ENCODE data around the gene GPR139. TPM values are rescaled to one million over a fixed set of nuclear protein-coding genes. Genes with fewer than 3 reads are reported as not detected.

Gene GPR139
- total and polyA plus RNA-seq, 12 donors, result not detected

- no peak for TF ChIP-seq CTCF (IDR thresholded peaks at IDR 0.05)
- TF ChIP-seq POLR2A (IDR thresholded peaks at IDR 0.05), result no peak
- Histone ChIP-seq H3K4me1 (replicated peaks in 1 of 2) (no peaks in the 10 kb centered on the region), H3K27ac (no peak overlapping the region), H3K4me3 (no peak overlapping the region), H3K36me3 (replicated peaks in 1 of 2) (no peaks in the 10 kb centered on the region), H3K9me3 (replicated peaks in 1 of 3) (no peaks in the 10 kb centered on the region), H3K27me3 (peaks cover 4% of the 10 kb centered on the region)
- DNase-seq, result no peak
- intact Hi-C loops (cut with DNase I), result no loop called here
- 72 to 80% (median 75%) methylated on average over 4 of the region's 4 CpGs for WGBS, 4 donors
Observed at GRCh38 chr16:20079106-20079505, 5.4 kb upstream of the GPR139 start.

GRCh38 chr16:20075243-20075642 lies 1.6 kb upstream of the GPR139 start:
- no peaks in the 10 kb centered on the region for H3K9me3 ChIP-seq (replicated peaks in 1 of 3)
- H3K36me3 ChIP-seq (replicated peaks in 1 of 2), result no peaks in the 10 kb centered on the region
- no peak for DNase-seq
- no peaks in the 10 kb centered on the region for H3K4me1 ChIP-seq (replicated peaks in 1 of 2)
- H3K27me3 ChIP-seq, result peaks cover 12% of the 10 kb centered on the region
- no peak overlapping the region for H3K4me3 ChIP-seq
- intact Hi-C loops (cut with DNase I), result no loop called here
- no peak overlapping the region for H3K27ac ChIP-seq
- 52 to 63% (median 61%) methylated on average over 4 of the region's 4 CpGs for WGBS, 4 donors
- TF ChIP-seq CTCF (IDR thresholded peaks at IDR 0.05) (no peak), POLR2A (IDR thresholded peaks at IDR 0.05) (no peak)

- Histone ChIP-seq H3K4me1 (replicated peaks in 1 of 2) (no peaks in the 10 kb centered on the region), H3K9me3 (replicated peaks in 1 of 3) (no peaks in the 10 kb centered on the region), H3K27ac (no peak overlapping the region), H3K4me3 (no peak overlapping the region), H3K27me3 (peaks cover 12% of the 10 kb centered on the region), H3K36me3 (replicated peaks in 1 of 2) (no peaks in the 10 kb centered on the region)
- 9 to 14% (median 13%) methylated on average over 27 to 34 of the region's 34 CpGs for WGBS, 4 donors
- intact Hi-C loops (cut with DNase I), result no loop called here
- no peak for TF ChIP-seq POLR2A (IDR thresholded peaks at IDR 0.05)
- no peak for TF ChIP-seq CTCF (IDR thresholded peaks at IDR 0.05)
- no peak for DNase-seq
Observed at GRCh38 chr16:20074099-20074991, 655 bp upstream of the GPR139 start.

- intact Hi-C loops (cut with DNase I), result no loop called here
- DNase-seq, result no peak
- Histone ChIP-seq H3K36me3 (replicated peaks in 1 of 2) (no peaks in the 10 kb centered on the region), H3K27me3 (peaks cover 12% of the 10 kb centered on the region), H3K4me1 (replicated peaks in 1 of 2) (no peaks in the 10 kb centered on the region), H3K27ac (no peak overlapping the region), H3K9me3 (replicated peaks in 1 of 3) (no peaks in the 10 kb centered on the region), H3K4me3 (no peak overlapping the region)
- 8 to 11% (median 10%) methylated on average over 9 to 11 of the region's 11 CpGs for WGBS, 4 donors
- no peak for TF ChIP-seq POLR2A (IDR thresholded peaks at IDR 0.05)
- no peak for TF ChIP-seq CTCF (IDR thresholded peaks at IDR 0.05)
Observed at GRCh38 chr16:20072874-20073202, 852 bp downstream of the GPR139 start.

Data from adrenal gland (tissue), 12 donors.